HepG2 (cell line): ENCODE data around the gene ANAPC2. TPM values are rescaled to one million over a fixed set of nuclear protein-coding genes. Genes with fewer than 3 reads are reported as not detected.

Source experiments
- AGO1 ChIP-seq: fragments of 200-400 bp; formaldehyde crosslinking; IDR thresholded peaks from 2 replicates; pipeline ENCODE4 v1.6.1; 2017; ENCODE audit warnings: mild to moderate bottlenecking, low read depth, low read length, moderate library complexity; ENCODE audit not compliant: poor library complexity, severe bottlenecking
- DMAP1 ChIP-seq: IDR thresholded peaks from 2 replicates; pipeline ENCODE4 v1.6.1; 2016
- ELF1 ChIP-seq: sonication (generic); formaldehyde crosslinking; IDR thresholded peaks from 2 replicates; pipeline ENCODE4 v1.4.0; 2020; ENCODE audit warnings: missing genetic modification reagents
- FOXA1 ChIP-seq, 2 experiments: fragments of 450-650 bp in 1 of 2; sonication (generic) in 1 of 2; formaldehyde crosslinking in 1 of 2; IDR thresholded peaks; 2 replicates each; pipeline versions ENCODE4 v1.4.0 to v1.6.1; 2016 to 2020; ENCODE audit warnings: missing genetic modification reagents in 1 of 2
- HCFC1 ChIP-seq: fragments of 150-350 bp; IDR thresholded peaks from 2 replicates; pipeline ENCODE4 v1.6.1; 2014; ENCODE audit warnings: low read depth, low read length
- HNF4A ChIP-seq: sonication (generic); formaldehyde crosslinking; IDR thresholded peaks from 2 replicates; pipeline ENCODE4 v1.4.0; 2020; ENCODE audit warnings: missing genetic modification reagents
- NR2C2 ChIP-seq: sonication (generic); formaldehyde crosslinking; IDR thresholded peaks from 2 replicates; pipeline ENCODE4 v1.4.0; 2020; ENCODE audit warnings: missing genetic modification reagents, mild to moderate bottlenecking, moderate library complexity, borderline replicate concordance
- SP4 ChIP-seq: sonication (generic); formaldehyde crosslinking; IDR thresholded peaks from 2 replicates; pipeline ENCODE4 v1.8.1; 2023; ENCODE audit warnings: mild to moderate bottlenecking, missing genetic modification reagents
- ZC3H13 ChIP-seq: sonication (generic); formaldehyde crosslinking; IDR thresholded peaks from 2 replicates; pipeline ENCODE4 v1.8.1; 2023; ENCODE audit warnings: mild to moderate bottlenecking, missing genetic modification reagents, moderate library complexity
- ZKSCAN8 ChIP-seq: IDR thresholded peaks from 2 replicates; pipeline ENCODE4 v1.6.1; 2016; ENCODE audit warnings: borderline replicate concordance, missing genetic modification reagents, missing compliant biosample characterization
- ZNF839 ChIP-seq: sonication (generic); formaldehyde crosslinking; IDR thresholded peaks from 2 replicates; pipeline ENCODE4 v1.4.0; 2020; ENCODE audit warnings: missing genetic modification reagents, mild to moderate bottlenecking, borderline replicate concordance
- polyA plus RNA-seq, 8 experiments: library from polyadenylated mRNA; depleted of rRNA in 3 of 8; stranded (reverse) in 7 of 8; unstranded in 1 of 8; fragments of >200 nt; fragmentation: Illumina TruSeq in 4 of 8; extraction: Trizol in 4 of 8; gene quantifications; 2 replicates each; pipeline versions ENCODE4 v1.2.1 to v1.2.3, GENCODE V29; 2011 to 2016; ENCODE audit warnings: low read depth in 4 of 8, missing spikeins in 1 of 8, mixed read lengths in 1 of 8; ENCODE audit not compliant: insufficient read depth in 1 of 8
- total RNA-seq, 5 experiments: library from RNA; depleted of rRNA; stranded (reverse); fragments of >200 nt; fragmentation: Illumina TruSeq; extraction: Trizol; gene quantifications; 2 replicates each; pipeline ENCODE4 v1.2.3, GENCODE V29; 2016; ENCODE audit warnings: low read depth in 1 of 5
- TF ChIP-seq, protein P1 (sequence below): sonication (generic); formaldehyde crosslinking; conservative IDR thresholded peaks from 2 replicates; pipeline ENCODE4 v1.4.0; 2020; ENCODE audit warnings: mild to moderate bottlenecking, missing genetic modification reagents, moderate library complexity
- TF ChIP-seq, protein P2 (sequence below): IDR thresholded peaks from 2 replicates; pipeline ENCODE4 v1.6.1; 2018; ENCODE audit warnings: missing genetic modification reagents, mild to moderate bottlenecking, missing compliant biosample characterization
- TF ChIP-seq, protein P3 (sequence below): sonication (generic); formaldehyde crosslinking; IDR thresholded peaks from 2 replicates; pipeline ENCODE4 v1.5.1; 2020; ENCODE audit warnings: missing genetic modification reagents, mild to moderate bottlenecking, borderline replicate concordance
- TF ChIP-seq, protein P4 (sequence below): sonication (generic); formaldehyde crosslinking; IDR thresholded peaks from 2 replicates; pipeline ENCODE4 v1.4.0; 2020; ENCODE audit warnings: missing genetic modification reagents, low read depth, mild to moderate bottlenecking, borderline replicate concordance
- TF ChIP-seq, protein P5 (sequence below): sonication (generic); formaldehyde crosslinking; IDR thresholded peaks from 2 replicates; pipeline ENCODE4 v1.8.1; 2023; ENCODE audit warnings: missing genetic modification reagents, mild to moderate bottlenecking, borderline replicate concordance
- TF ChIP-seq, protein P6 (sequence below): sonication (generic); formaldehyde crosslinking; IDR thresholded peaks from 2 replicates; pipeline ENCODE4 v1.5.0; 2020; ENCODE audit warnings: mild to moderate bottlenecking, missing genetic modification reagents, moderate library complexity

ANAPC2 gene
- total and polyA plus RNA-seq, 2 of the 13 experiments (the other 11 are each of a cell fraction or from before 2014, with no cell fraction given), result 12.3 to 15.4 TPM

DNA sequence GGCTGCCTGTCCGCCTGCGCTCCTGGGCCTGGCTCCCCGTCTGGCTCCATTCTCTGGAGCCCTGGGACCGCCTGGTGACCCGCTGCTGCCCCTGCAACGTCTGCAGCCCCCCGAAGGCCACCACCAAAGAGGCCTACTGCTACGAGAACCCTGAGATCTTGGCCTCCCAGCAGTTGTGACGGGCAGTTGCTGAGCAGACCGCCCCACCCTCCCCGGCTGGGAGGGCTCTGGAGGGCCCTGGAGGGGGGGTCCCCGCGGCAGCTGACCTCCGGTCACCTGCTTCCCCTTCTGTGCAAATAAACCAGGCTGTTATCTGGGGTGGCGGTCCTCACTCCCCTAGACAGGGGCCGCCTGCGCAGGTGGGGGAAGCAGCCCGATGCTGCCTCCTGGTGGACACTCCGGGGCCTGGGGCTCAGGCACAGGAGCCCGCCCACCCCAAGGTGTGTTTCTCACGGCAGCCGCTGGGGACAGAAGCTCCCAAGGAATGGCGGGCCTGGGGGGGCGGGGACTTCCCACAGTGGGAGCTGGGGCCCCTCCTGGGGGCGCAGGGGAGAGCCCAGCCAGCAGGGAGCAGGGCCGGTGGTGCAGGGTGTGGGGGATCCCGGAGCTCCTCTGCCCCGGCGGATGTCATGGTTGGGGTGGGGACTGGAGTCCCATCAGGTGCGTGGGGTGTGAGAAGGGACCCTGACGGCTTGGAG lies 48.0 kb upstream of the ANAPC2 start (continued):
- no peak for TF ChIP-seq FOXA1 (IDR thresholded peaks at IDR 0.05)
- TF ChIP-seq FOXA1 (CRISPR knock-in tag; IDR thresholded peaks at IDR 0.05), result peak; percentile 74
- TF ChIP-seq, protein P1, sequence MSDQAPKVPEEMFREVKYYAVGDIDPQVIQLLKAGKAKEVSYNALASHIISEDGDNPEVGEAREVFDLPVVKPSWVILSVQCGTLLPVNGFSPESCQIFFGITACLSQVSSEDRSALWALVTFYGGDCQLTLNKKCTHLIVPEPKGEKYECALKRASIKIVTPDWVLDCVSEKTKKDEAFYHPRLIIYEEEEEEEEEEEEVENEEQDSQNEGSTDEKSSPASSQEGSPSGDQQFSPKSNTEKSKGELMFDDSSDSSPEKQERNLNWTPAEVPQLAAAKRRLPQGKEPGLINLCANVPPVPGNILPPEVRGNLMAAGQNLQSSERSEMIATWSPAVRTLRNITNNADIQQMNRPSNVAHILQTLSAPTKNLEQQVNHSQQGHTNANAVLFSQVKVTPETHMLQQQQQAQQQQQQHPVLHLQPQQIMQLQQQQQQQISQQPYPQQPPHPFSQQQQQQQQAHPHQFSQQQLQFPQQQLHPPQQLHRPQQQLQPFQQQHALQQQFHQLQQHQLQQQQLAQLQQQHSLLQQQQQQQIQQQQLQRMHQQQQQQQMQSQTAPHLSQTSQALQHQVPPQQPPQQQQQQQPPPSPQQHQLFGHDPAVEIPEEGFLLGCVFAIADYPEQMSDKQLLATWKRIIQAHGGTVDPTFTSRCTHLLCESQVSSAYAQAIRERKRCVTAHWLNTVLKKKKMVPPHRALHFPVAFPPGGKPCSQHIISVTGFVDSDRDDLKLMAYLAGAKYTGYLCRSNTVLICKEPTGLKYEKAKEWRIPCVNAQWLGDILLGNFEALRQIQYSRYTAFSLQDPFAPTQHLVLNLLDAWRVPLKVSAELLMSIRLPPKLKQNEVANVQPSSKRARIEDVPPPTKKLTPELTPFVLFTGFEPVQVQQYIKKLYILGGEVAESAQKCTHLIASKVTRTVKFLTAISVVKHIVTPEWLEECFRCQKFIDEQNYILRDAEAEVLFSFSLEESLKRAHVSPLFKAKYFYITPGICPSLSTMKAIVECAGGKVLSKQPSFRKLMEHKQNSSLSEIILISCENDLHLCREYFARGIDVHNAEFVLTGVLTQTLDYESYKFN (CRISPR knock-in tag), result peak; percentile 87
- TF ChIP-seq, protein P2, sequence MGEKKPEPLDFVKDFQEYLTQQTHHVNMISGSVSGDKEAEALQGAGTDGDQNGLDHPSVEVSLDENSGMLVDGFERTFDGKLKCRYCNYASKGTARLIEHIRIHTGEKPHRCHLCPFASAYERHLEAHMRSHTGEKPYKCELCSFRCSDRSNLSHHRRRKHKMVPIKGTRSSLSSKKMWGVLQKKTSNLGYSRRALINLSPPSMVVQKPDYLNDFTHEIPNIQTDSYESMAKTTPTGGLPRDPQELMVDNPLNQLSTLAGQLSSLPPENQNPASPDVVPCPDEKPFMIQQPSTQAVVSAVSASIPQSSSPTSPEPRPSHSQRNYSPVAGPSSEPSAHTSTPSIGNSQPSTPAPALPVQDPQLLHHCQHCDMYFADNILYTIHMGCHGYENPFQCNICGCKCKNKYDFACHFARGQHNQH (CRISPR knock-in tag), result 0 out of 2 replicates have a peak, but pooled peaks have one; percentile 44
- peak; percentile 65 for TF ChIP-seq SP4 (CRISPR knock-in tag)
- peak; percentile 92 for TF ChIP-seq AGO1
- TF ChIP-seq, protein P3, sequence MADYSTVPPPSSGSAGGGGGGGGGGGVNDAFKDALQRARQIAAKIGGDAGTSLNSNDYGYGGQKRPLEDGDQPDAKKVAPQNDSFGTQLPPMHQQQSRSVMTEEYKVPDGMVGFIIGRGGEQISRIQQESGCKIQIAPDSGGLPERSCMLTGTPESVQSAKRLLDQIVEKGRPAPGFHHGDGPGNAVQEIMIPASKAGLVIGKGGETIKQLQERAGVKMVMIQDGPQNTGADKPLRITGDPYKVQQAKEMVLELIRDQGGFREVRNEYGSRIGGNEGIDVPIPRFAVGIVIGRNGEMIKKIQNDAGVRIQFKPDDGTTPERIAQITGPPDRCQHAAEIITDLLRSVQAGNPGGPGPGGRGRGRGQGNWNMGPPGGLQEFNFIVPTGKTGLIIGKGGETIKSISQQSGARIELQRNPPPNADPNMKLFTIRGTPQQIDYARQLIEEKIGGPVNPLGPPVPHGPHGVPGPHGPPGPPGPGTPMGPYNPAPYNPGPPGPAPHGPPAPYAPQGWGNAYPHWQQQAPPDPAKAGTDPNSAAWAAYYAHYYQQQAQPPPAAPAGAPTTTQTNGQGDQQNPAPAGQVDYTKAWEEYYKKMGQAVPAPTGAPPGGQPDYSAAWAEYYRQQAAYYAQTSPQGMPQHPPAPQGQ (CRISPR knock-in tag), result no peak
- TF ChIP-seq ZKSCAN8 (CRISPR knock-in tag), result peak; percentile 42; the same call in 1 of the 2 replicates
- TF ChIP-seq HNF4A (CRISPR knock-in tag), result peak; percentile 46
- TF ChIP-seq, protein P4, sequence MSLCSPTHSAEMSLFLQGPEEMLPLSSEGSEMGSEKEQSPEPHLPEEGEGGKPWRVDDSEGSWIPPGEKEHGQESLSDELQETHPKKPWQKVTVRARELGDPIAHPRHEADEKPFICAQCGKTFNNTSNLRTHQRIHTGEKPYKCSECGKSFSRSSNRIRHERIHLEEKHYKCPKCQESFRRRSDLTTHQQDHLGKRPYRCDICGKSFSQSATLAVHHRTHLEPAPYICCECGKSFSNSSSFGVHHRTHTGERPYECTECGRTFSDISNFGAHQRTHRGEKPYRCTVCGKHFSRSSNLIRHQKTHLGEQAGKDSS (CRISPR knock-in tag), result 0 out of 2 replicates have a peak, but pooled peaks have one; percentile 69
- TF ChIP-seq ZNF839, result peak; percentile 22; the same call in 1 of the 2 replicates
- peak; percentile 41 for TF ChIP-seq NR2C2
- TF ChIP-seq ELF1 (CRISPR knock-in tag), result peak; percentile 49
- peak; percentile 91 for TF ChIP-seq ZC3H13 (CRISPR knock-in tag)
- peak; percentile 68 for TF ChIP-seq DMAP1 (CRISPR knock-in tag)
- TF ChIP-seq, protein P5, sequence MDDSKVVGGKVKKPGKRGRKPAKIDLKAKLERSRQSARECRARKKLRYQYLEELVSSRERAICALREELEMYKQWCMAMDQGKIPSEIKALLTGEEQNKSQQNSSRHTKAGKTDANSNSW (CRISPR knock-in tag), result no peak
- TF ChIP-seq HCFC1, result peak; percentile 6; the same call in 1 of the 2 replicates
- TF ChIP-seq, protein P6, sequence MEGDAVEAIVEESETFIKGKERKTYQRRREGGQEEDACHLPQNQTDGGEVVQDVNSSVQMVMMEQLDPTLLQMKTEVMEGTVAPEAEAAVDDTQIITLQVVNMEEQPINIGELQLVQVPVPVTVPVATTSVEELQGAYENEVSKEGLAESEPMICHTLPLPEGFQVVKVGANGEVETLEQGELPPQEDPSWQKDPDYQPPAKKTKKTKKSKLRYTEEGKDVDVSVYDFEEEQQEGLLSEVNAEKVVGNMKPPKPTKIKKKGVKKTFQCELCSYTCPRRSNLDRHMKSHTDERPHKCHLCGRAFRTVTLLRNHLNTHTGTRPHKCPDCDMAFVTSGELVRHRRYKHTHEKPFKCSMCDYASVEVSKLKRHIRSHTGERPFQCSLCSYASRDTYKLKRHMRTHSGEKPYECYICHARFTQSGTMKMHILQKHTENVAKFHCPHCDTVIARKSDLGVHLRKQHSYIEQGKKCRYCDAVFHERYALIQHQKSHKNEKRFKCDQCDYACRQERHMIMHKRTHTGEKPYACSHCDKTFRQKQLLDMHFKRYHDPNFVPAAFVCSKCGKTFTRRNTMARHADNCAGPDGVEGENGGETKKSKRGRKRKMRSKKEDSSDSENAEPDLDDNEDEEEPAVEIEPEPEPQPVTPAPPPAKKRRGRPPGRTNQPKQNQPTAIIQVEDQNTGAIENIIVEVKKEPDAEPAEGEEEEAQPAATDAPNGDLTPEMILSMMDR (CRISPR knock-in tag), result peak; percentile 99
